Measurements from ENCODE around the gene NR0B2.
"Not testable (repeated sequence)": the region's sequence is repeated elsewhere in the genome, so short reads cannot be mapped to it uniquely, and the experiment has no call there.

The NR0B2 gene

GRCh38 chr1:26913754-26914619 lies at the start of gene NR0B2:
TSS of gene NR0B2 (minus strand) at chr1:26913975. CDS start at chr1:26913940, 35 bp downstream.
- DNase-seq, result peak; percentile 98

GRCh38 chr1:26961826-26962225 lies 48.1 kb upstream of the NR0B2 start:
- no peak for DNase-seq

- DNase-seq, result no peak
These were observed 46.8 kb upstream of the NR0B2 start for GRCh38 chr1:26960625-26960966.

- DNase-seq, result peak; percentile 28
These were observed 46.2 kb upstream of the NR0B2 start, which contains the start of gene KDF1 for GRCh38 chr1:26959722-26960624. TSS of gene KDF1 (minus strand) at chr1:26960468. CDS start at chr1:26952380, 8,088 bp downstream.

- DNase-seq, result no peak
These were observed 45.5 kb upstream of the NR0B2 start for GRCh38 chr1:26959270-26959669.

GRCh38 chr1:26957306-26957705 lies 43.5 kb upstream of the NR0B2 start:
- DNase-seq, result no peak

- DNase-seq, result no peak
These were observed 42.5 kb upstream of the NR0B2 start for GRCh38 chr1:26956321-26956720.

GRCh38 chr1:26953374-26953773 lies 39.6 kb upstream of the NR0B2 start:
- DNase-seq, result no peak

- no peak for DNase-seq
These were observed 38.2 kb upstream of the NR0B2 start for GRCh38 chr1:26951821-26952497.

GRCh38 chr1:26951216-26951615 lies 37.4 kb upstream of the NR0B2 start:
- DNase-seq, result no peak

- no peak for DNase-seq
These were observed 36.8 kb upstream of the NR0B2 start for GRCh38 chr1:26950602-26951001.

- no peak for DNase-seq
These were observed 36.1 kb upstream of the NR0B2 start for GRCh38 chr1:26949926-26950319.

- DNase-seq, result no peak
These were observed 35.6 kb upstream of the NR0B2 start for GRCh38 chr1:26949266-26949925.

GRCh38 chr1:26948725-26949057 lies 34.9 kb upstream of the NR0B2 start:
- DNase-seq, result not testable (repeated sequence)

GRCh38 chr1:26946270-26946669 lies 32.5 kb upstream of the NR0B2 start:
- no peak for DNase-seq

- no peak for DNase-seq
These were observed 32.0 kb upstream of the NR0B2 start for GRCh38 chr1:26945728-26946127.

- no peak for DNase-seq
These were observed 31.4 kb upstream of the NR0B2 start for GRCh38 chr1:26945138-26945537.

- no peak for DNase-seq
These were observed 28.9 kb upstream of the NR0B2 start for GRCh38 chr1:26942656-26943055.

GRCh38 chr1:26941311-26941710 lies 27.5 kb upstream of the NR0B2 start:
- no peak for DNase-seq

GRCh38 chr1:26938659-26939025 lies 24.9 kb upstream of the NR0B2 start:
- DNase-seq, result no peak

GRCh38 chr1:26938004-26938658 lies 24.4 kb upstream of the NR0B2 start:
- no peak for DNase-seq

- DNase-seq, result no peak
These were observed 23.0 kb upstream of the NR0B2 start for GRCh38 chr1:26936823-26937222.
